Memory B cell (primary cell): ENCODE measurements around the gene GALC.

Experiments
- ATAC-seq: fragments of 150-1000 bp; cut with Tn5 transposase; 2 replicates; pipeline ENCODE4 v1.10.0; 2021; ENCODE audit warnings: low read depth, mild to moderate bottlenecking, moderate library complexity
- DNase-seq, 2 donors: peaks; one replicate each; pipeline ENCODE4 v3.0.0; 2022; ENCODE audit warnings: low spot score in 2 of 2
- H3K27ac Mint-ChIP-seq: one replicate; pipeline ENCODE4 v1.8.0; 2022; ENCODE audit warnings: mild to moderate bottlenecking, moderate library complexity, mixed read lengths
- H3K27me3 Mint-ChIP-seq: one replicate; pipeline ENCODE4 v1.8.0; 2022; ENCODE audit warnings: mixed read lengths
- H3K36me3 Mint-ChIP-seq: one replicate; pipeline ENCODE4 v1.8.0; 2022; ENCODE audit warnings: mild to moderate bottlenecking, mixed read lengths
- H3K4me1 Mint-ChIP-seq: one replicate; pipeline ENCODE4 v1.8.0; 2022; ENCODE audit warnings: mixed read lengths
- H3K4me3 Mint-ChIP-seq: one replicate; pipeline ENCODE4 v1.8.0; 2022; ENCODE audit warnings: mild to moderate bottlenecking, moderate library complexity, mixed read lengths
- H3K9me3 Mint-ChIP-seq: one replicate; pipeline ENCODE4 v1.8.0; 2022; ENCODE audit warnings: mixed read lengths

The GALC gene

GRCh38 chr14:87901236-87901635, 91.7 kb downstream of the GALC start:
- peaks cover 5% of the 10 kb centered on the region for H3K27me3 Mint-ChIP-seq
- H3K4me3 Mint-ChIP-seq = no peak overlapping the region
- no peaks in the 10 kb centered on the region for H3K9me3 Mint-ChIP-seq
- ATAC-seq (no peak), DNase-seq (no peak)
- H3K27ac Mint-ChIP-seq = no peak overlapping the region
- H3K4me1 Mint-ChIP-seq = no peaks in the 10 kb centered on the region
- H3K36me3 Mint-ChIP-seq = no peaks in the 10 kb centered on the region

- ATAC-seq (no peak), DNase-seq (no peak)
- no peak overlapping the region for H3K4me3 Mint-ChIP-seq
- peaks cover 5% of the 10 kb centered on the region for H3K27me3 Mint-ChIP-seq
- no peaks in the 10 kb centered on the region for H3K9me3 Mint-ChIP-seq
- H3K27ac Mint-ChIP-seq = no peak overlapping the region
- no peaks in the 10 kb centered on the region for H3K36me3 Mint-ChIP-seq
- no peaks in the 10 kb centered on the region for H3K4me1 Mint-ChIP-seq
Observed at GRCh38 chr14:87899228-87899627, 93.8 kb downstream of the GALC start.

- DNase-seq (no peak), ATAC-seq (no peak)
- no peak overlapping the region for H3K27ac Mint-ChIP-seq
- peaks cover 5% of the 10 kb centered on the region for H3K27me3 Mint-ChIP-seq
- H3K36me3 Mint-ChIP-seq = no peaks in the 10 kb centered on the region
- no peaks in the 10 kb centered on the region for H3K4me1 Mint-ChIP-seq
- no peak overlapping the region for H3K4me3 Mint-ChIP-seq
- H3K9me3 Mint-ChIP-seq = no peaks in the 10 kb centered on the region
Observed at GRCh38 chr14:87898301-87898700, 94.7 kb downstream of the GALC start.

- ATAC-seq = no peak
- H3K27me3 Mint-ChIP-seq = peaks cover 5% of the 10 kb centered on the region
- no peaks in the 10 kb centered on the region for H3K9me3 Mint-ChIP-seq
- no peak overlapping the region for H3K27ac Mint-ChIP-seq
- H3K36me3 Mint-ChIP-seq = no peaks in the 10 kb centered on the region
- peak in 1 of 2 donors; percentile 1 for DNase-seq
- no peak overlapping the region for H3K4me3 Mint-ChIP-seq
- H3K4me1 Mint-ChIP-seq = no peaks in the 10 kb centered on the region
Observed at GRCh38 chr14:87896393-87897380, 96.3 kb downstream of the GALC start.

GRCh38 chr14:87894920-87895319, 98.1 kb downstream of the GALC start:
- H3K4me3 Mint-ChIP-seq = no peak overlapping the region
- peaks cover 5% of the 10 kb centered on the region for H3K27me3 Mint-ChIP-seq
- H3K27ac Mint-ChIP-seq = no peak overlapping the region

GRCh38 chr14:87892763-87893162, 100.2 kb downstream of the GALC start:
- no peaks in the 10 kb centered on the region for H3K4me1 Mint-ChIP-seq
- H3K4me3 Mint-ChIP-seq = no peak overlapping the region
- ATAC-seq (no peak), DNase-seq (no peak)
- H3K27me3 Mint-ChIP-seq = peaks cover 1% of the 10 kb centered on the region
- no peak overlapping the region for H3K27ac Mint-ChIP-seq
- no peaks in the 10 kb centered on the region for H3K36me3 Mint-ChIP-seq
- H3K9me3 Mint-ChIP-seq = no peaks in the 10 kb centered on the region

More at GRCh38 chr14:87894920-87895319, 98.1 kb downstream of the GALC start:
- Mint-ChIP-seq H3K36me3 (no peaks in the 10 kb centered on the region), H3K4me1 (no peaks in the 10 kb centered on the region), H3K9me3 (no peaks in the 10 kb centered on the region)
- no peak for DNase-seq
- ATAC-seq = no peak

GRCh38 chr14:87888136-87888999, 104.6 kb downstream of the GALC start:
- no peaks in the 10 kb centered on the region for H3K36me3 Mint-ChIP-seq
- H3K9me3 Mint-ChIP-seq = peaks cover 4% of the 10 kb centered on the region
- ATAC-seq (no peak), DNase-seq (no peak)
- no peak overlapping the region for H3K4me3 Mint-ChIP-seq
- H3K27ac Mint-ChIP-seq = no peak overlapping the region
- no peaks in the 10 kb centered on the region for H3K4me1 Mint-ChIP-seq
- peaks cover 6% of the 10 kb centered on the region for H3K27me3 Mint-ChIP-seq

GRCh38 chr14:87883750-87884149, 109.2 kb downstream of the GALC start:
- H3K9me3 Mint-ChIP-seq = peaks cover 5% of the 10 kb centered on the region
- H3K36me3 Mint-ChIP-seq = no peaks in the 10 kb centered on the region
- no peak for DNase-seq
- H3K27me3 Mint-ChIP-seq = peaks cover 12% of the 10 kb centered on the region
- ATAC-seq = no peak
- H3K4me3 Mint-ChIP-seq = no peak overlapping the region
- H3K4me1 Mint-ChIP-seq = no peaks in the 10 kb centered on the region
- H3K27ac Mint-ChIP-seq = no peak overlapping the region
